ENCODE results near the gene SNX32.
A peak's percentile ranks its signal among the peaks of the same experiment; 100 is the strongest.
"Not testable (repeated sequence)": the region's sequence is repeated elsewhere in the genome, so short reads cannot be mapped to it uniquely, and the experiment has no call there.

Gene SNX32

DNA sequence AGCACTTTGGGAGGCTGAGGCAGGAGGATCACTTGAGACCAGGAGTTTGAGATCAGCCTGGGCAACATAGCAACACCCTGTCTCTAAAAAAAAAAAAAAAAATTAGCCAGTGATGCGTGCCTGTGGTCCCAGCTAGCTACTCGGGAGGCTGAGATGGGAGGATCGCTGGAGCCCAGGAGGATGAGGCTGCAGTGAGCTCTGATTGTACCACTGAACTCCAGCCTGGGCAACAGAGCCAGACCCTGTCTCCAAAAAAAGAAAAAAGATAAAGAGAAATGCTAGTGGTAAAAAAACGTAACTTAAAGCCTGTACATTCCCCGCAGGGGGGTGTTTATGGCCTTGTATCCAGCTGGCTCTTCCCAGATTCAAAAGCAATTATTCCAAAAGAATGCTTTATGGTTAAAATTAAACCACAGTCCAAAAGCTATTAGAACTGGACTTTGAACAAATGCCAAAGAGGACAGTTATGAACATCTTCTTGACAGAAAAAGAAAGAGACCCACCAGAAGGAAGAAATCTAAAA is 16.4 kb upstream of the SNX32 start:
- Histone ChIP-seq H3K9ac (ENCODE audit: low read depth, low read length) (peak overlapping the region; percentile 81), H3K4me1 (ENCODE audit: control insufficient read depth, insufficient read depth, low read length) (peaks cover 4% of the 10 kb centered on the region), H3K9me3 (replicated peaks; ENCODE audit: low read length) (no peaks in the 10 kb centered on the region), H3K4me3 (ENCODE audit: low read length) (peak overlapping the region; percentile 89), H3K36me3 (ENCODE audit: insufficient read depth, low read length) (no peaks in the 10 kb centered on the region), H3K27me3 (ENCODE audit: control insufficient read depth, insufficient read depth, low read length) (peaks cover 16% of the 10 kb centered on the region), H3K4me2 (ENCODE audit: low read length) (peak overlapping the region; percentile 97)

- peak overlapping the region; percentile 97 for H3K4me2 ChIP-seq (ENCODE audit: low read length)
- peak overlapping the region; percentile 89 for H3K4me3 ChIP-seq (ENCODE audit: low read length)
- H3K9ac ChIP-seq (ENCODE audit: low read depth, low read length), result peak overlapping the region; percentile 81
These were observed 15.7 kb upstream of the SNX32 start for GRCh38 chr11:65817835-65818680.

GRCh38 chr11:65821107-65821506 is 12.7 kb upstream of the SNX32 start:
- Histone ChIP-seq H3K36me3 (ENCODE audit: insufficient read depth, low read length) (no peaks in the 10 kb centered on the region), H3K4me2 (ENCODE audit: low read length) (no peak overlapping the region), H3K9ac (ENCODE audit: low read depth, low read length) (no peak overlapping the region)

More at GRCh38 chr11:65817835-65818680, 15.7 kb upstream of the SNX32 start:
- Histone ChIP-seq H3K36me3 (ENCODE audit: insufficient read depth, low read length) (no peaks in the 10 kb centered on the region), H3K27me3 (ENCODE audit: control insufficient read depth, insufficient read depth, low read length) (peaks cover 11% of the 10 kb centered on the region), H3K4me1 (ENCODE audit: control insufficient read depth, insufficient read depth, low read length) (peaks cover 4% of the 10 kb centered on the region), H3K9me3 (replicated peaks; ENCODE audit: low read length) (no peaks in the 10 kb centered on the region)

GRCh38 chr11:65822776-65823528 is 10.8 kb upstream of the SNX32 start:
- Histone ChIP-seq H3K4me3 (ENCODE audit: low read length) (no peak overlapping the region), H3K9me3 (replicated peaks; ENCODE audit: low read length) (no peaks in the 10 kb centered on the region), H3K4me2 (ENCODE audit: low read length) (no peak overlapping the region), H3K36me3 (ENCODE audit: insufficient read depth, low read length) (no peaks in the 10 kb centered on the region), H3K4me1 (ENCODE audit: control insufficient read depth, insufficient read depth, low read length) (no peaks in the 10 kb centered on the region), H3K9ac (ENCODE audit: low read depth, low read length) (no peak overlapping the region), H3K27me3 (ENCODE audit: control insufficient read depth, insufficient read depth, low read length) (no peaks in the 10 kb centered on the region)

More at GRCh38 chr11:65821107-65821506, 12.7 kb upstream of the SNX32 start:
- H3K4me1 ChIP-seq (ENCODE audit: control insufficient read depth, insufficient read depth, low read length), result peaks cover 4% of the 10 kb centered on the region
- H3K27me3 ChIP-seq (ENCODE audit: control insufficient read depth, insufficient read depth, low read length), result peaks cover 3% of the 10 kb centered on the region
- no peaks in the 10 kb centered on the region for H3K9me3 ChIP-seq (replicated peaks; ENCODE audit: low read length)
- H3K4me3 ChIP-seq (ENCODE audit: low read length), result no peak overlapping the region

GRCh38 chr11:65826984-65827735 is 6.6 kb upstream of the SNX32 start:
- H3K4me2 ChIP-seq (ENCODE audit: low read length), result no peak overlapping the region
- H3K9me3 ChIP-seq (replicated peaks; ENCODE audit: low read length), result no peaks in the 10 kb centered on the region
- H3K9ac ChIP-seq (ENCODE audit: low read depth, low read length), result no peak overlapping the region
- H3K36me3 ChIP-seq (ENCODE audit: insufficient read depth, low read length), result no peaks in the 10 kb centered on the region
- no peaks in the 10 kb centered on the region for H3K4me1 ChIP-seq (ENCODE audit: control insufficient read depth, insufficient read depth, low read length)
- peaks cover 17% of the 10 kb centered on the region for H3K27me3 ChIP-seq (ENCODE audit: control insufficient read depth, insufficient read depth, low read length)
- no peak overlapping the region for H3K4me3 ChIP-seq (ENCODE audit: low read length)

DNA sequence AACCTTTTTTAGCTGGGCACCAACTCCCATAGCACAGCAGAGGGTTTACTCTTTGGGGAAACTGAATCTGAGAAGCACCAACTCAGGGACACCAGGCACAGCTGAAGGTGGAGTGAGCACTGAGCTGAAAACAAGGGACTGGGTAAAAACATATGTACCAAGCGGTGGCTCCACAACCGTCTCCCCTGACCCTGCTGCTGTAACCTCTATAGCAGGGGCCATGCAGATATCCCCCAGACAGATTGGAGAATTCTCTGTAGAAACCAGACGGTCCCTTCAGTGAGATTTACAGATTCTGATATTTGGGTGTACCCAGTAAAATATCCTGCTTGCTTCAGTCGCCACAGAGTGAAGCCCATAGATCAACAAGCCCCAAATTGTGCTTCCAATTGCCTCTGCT is 4.3 kb upstream of the SNX32 start:
- Histone ChIP-seq H3K9me3 (replicated peaks; ENCODE audit: low read length) (no peaks in the 10 kb centered on the region), H3K4me1 (ENCODE audit: control insufficient read depth, insufficient read depth, low read length) (peaks cover 12% of the 10 kb centered on the region), H3K27me3 (ENCODE audit: control insufficient read depth, insufficient read depth, low read length) (peaks cover 28% of the 10 kb centered on the region), H3K36me3 (ENCODE audit: insufficient read depth, low read length) (no peaks in the 10 kb centered on the region), H3K9ac (ENCODE audit: low read depth, low read length) (no peak overlapping the region), H3K4me2 (ENCODE audit: low read length) (no peak overlapping the region), H3K4me3 (ENCODE audit: low read length) (no peak overlapping the region)

- H3K4me2 ChIP-seq (ENCODE audit: low read length); H3K9me3 ChIP-seq (replicated peaks; ENCODE audit: low read length); H3K36me3 ChIP-seq (ENCODE audit: insufficient read depth, low read length); H3K9ac ChIP-seq (ENCODE audit: low read depth, low read length); H3K4me3 ChIP-seq (ENCODE audit: low read length): not testable (repeated sequence)
- peaks cover 14% of the 10 kb centered on the region for H3K4me1 ChIP-seq (ENCODE audit: control insufficient read depth, insufficient read depth, low read length)
- H3K27me3 ChIP-seq (ENCODE audit: control insufficient read depth, insufficient read depth, low read length), result peaks cover 28% of the 10 kb centered on the region
These were observed 1.5 kb upstream of the SNX32 start for GRCh38 chr11:65832231-65832630.

GRCh38 chr11:65834202-65834601 is 439 bp downstream of the SNX32 start:
- peak overlapping the region; percentile 51 for H3K9ac ChIP-seq (ENCODE audit: low read depth, low read length)
- H3K4me3 ChIP-seq (ENCODE audit: low read length), result peak overlapping the region; percentile 74

GRCh38 chr11:65842144-65842543 is 8.4 kb downstream of the SNX32 start:
- H3K9me3 ChIP-seq (replicated peaks; ENCODE audit: low read length), result no peaks in the 10 kb centered on the region
- H3K36me3 ChIP-seq (ENCODE audit: insufficient read depth, low read length), result no peaks in the 10 kb centered on the region
- H3K9ac ChIP-seq (ENCODE audit: low read depth, low read length), result no peak overlapping the region
- H3K27me3 ChIP-seq (ENCODE audit: control insufficient read depth, insufficient read depth, low read length), result no peaks in the 10 kb centered on the region
- no peak overlapping the region for H3K4me2 ChIP-seq (ENCODE audit: low read length)
- no peaks in the 10 kb centered on the region for H3K4me1 ChIP-seq (ENCODE audit: control insufficient read depth, insufficient read depth, low read length)
- no peak overlapping the region for H3K4me3 ChIP-seq (ENCODE audit: low read length)

More at GRCh38 chr11:65834202-65834601, 439 bp downstream of the SNX32 start:
- Histone ChIP-seq H3K9me3 (replicated peaks; ENCODE audit: low read length) (no peaks in the 10 kb centered on the region), H3K4me2 (ENCODE audit: low read length) (peak overlapping the region; percentile 90), H3K27me3 (ENCODE audit: control insufficient read depth, insufficient read depth, low read length) (peaks cover 26% of the 10 kb centered on the region), H3K36me3 (ENCODE audit: insufficient read depth, low read length) (no peaks in the 10 kb centered on the region), H3K4me1 (ENCODE audit: control insufficient read depth, insufficient read depth, low read length) (peaks cover 14% of the 10 kb centered on the region)

- H3K4me2 ChIP-seq (ENCODE audit: low read length), result no peak overlapping the region
- H3K9ac ChIP-seq (ENCODE audit: low read depth, low read length), result no peak overlapping the region
- H3K27me3 ChIP-seq (ENCODE audit: control insufficient read depth, insufficient read depth, low read length), result no peaks in the 10 kb centered on the region
- H3K4me1 ChIP-seq (ENCODE audit: control insufficient read depth, insufficient read depth, low read length), result no peaks in the 10 kb centered on the region
- H3K9me3 ChIP-seq (replicated peaks; ENCODE audit: low read length), result no peaks in the 10 kb centered on the region
- no peaks in the 10 kb centered on the region for H3K36me3 ChIP-seq (ENCODE audit: insufficient read depth, low read length)
- H3K4me3 ChIP-seq (ENCODE audit: low read length), result no peak overlapping the region
These were observed 10.0 kb downstream of the SNX32 start for GRCh38 chr11:65843811-65844210.

Measured in skeletal muscle satellite cell (primary cell).